GM23338 (cell line): Measurements from ENCODE around the gene FHIT. TPM values are rescaled to one million over a fixed set of nuclear protein-coding genes. Genes with fewer than 3 reads are reported as not detected.

ENCODE experiments used
- ATAC-seq: fragments of 200-7000 bp; cut with Tn5 transposase; 3 replicates; pipeline ENCODE4 v1.9.1; 2020
- DNase-seq: peaks from one replicate; pipeline ENCODE4 v3.0.0-alpha.2; 2015; ENCODE audit warnings: low spot score
- H2AFZ ChIP-seq: fragments of 200-600 bp; sonication (generic); 2 replicates; pipeline ENCODE4 v1.8.0; 2016; ENCODE audit warnings: antibody characterized with exemption, mild to moderate bottlenecking, moderate library complexity
- H3F3A ChIP-seq: fragments of 200-600 bp; sonication (generic); replicated peaks from 2 replicates; pipeline ENCODE4 v1.8.0; 2017; ENCODE audit warnings: antibody characterized with exemption, mixed run types, low read depth
- H3K27ac ChIP-seq: fragments of 200-600 bp; sonication (generic); 2 replicates; pipeline ENCODE4 v1.6.1; 2016; ENCODE audit warnings: low read depth
- H3K27me3 ChIP-seq: fragments of 200-600 bp; sonication (generic); 2 replicates; pipeline ENCODE4 v1.8.0; 2016; ENCODE audit warnings: mild to moderate bottlenecking, mixed run types, moderate library complexity; ENCODE audit not compliant: insufficient read depth
- H3K36me3 ChIP-seq: fragments of 200-600 bp; sonication (generic); 2 replicates; pipeline ENCODE4 v1.8.0; 2016; ENCODE audit warnings: mild to moderate bottlenecking; ENCODE audit not compliant: insufficient read depth
- H3K4me1 ChIP-seq: fragments of 200-600 bp; sonication (generic); 2 replicates; pipeline ENCODE4 v1.8.0; 2016; ENCODE audit warnings: mild to moderate bottlenecking, moderate library complexity; ENCODE audit not compliant: insufficient read depth
- H3K4me2 ChIP-seq: fragments of 200-600 bp; sonication (generic); 2 replicates; pipeline ENCODE4 v1.7.1; 2017; ENCODE audit warnings: mixed run types
- H3K4me3 ChIP-seq: fragments of 200-600 bp; sonication (generic); 2 replicates; pipeline ENCODE4 v1.6.1; 2016; ENCODE audit warnings: mixed run types
- H3K79me2 ChIP-seq: fragments of 200-600 bp; sonication (generic); replicated peaks from 2 replicates; pipeline ENCODE4 v1.8.0; 2017; ENCODE audit warnings: mild to moderate bottlenecking; ENCODE audit not compliant: insufficient read depth
- H3K9me2 ChIP-seq: fragments of 200-600 bp; sonication (generic); 2 replicates; pipeline ENCODE4 v1.8.0; 2017; ENCODE audit not compliant: insufficient read depth
- H4K20me1 ChIP-seq: fragments of 200-600 bp; sonication (generic); replicated peaks from 2 replicates; pipeline ENCODE4 v1.8.0; 2017; ENCODE audit warnings: mild to moderate bottlenecking; ENCODE audit not compliant: insufficient read depth
- H3K27ac Mint-ChIP-seq: 2 replicates; pipeline ENCODE4 v1.8.0; 2020; ENCODE audit warnings: inconsistent platforms, mild to moderate bottlenecking, moderate library complexity, mixed read lengths
- H3K27me3 Mint-ChIP-seq: 3 replicates; pipeline ENCODE4 v1.8.0; 2022; ENCODE audit warnings: low read depth, mild to moderate bottlenecking, moderate library complexity, mixed read lengths, inconsistent platforms; ENCODE audit not compliant: insufficient read depth, poor library complexity
- H3K36me3 Mint-ChIP-seq: 3 replicates; pipeline ENCODE4 v1.8.0; 2021; ENCODE audit warnings: low read depth, mild to moderate bottlenecking, inconsistent platforms, moderate library complexity, mixed read lengths
- H3K4me1 Mint-ChIP-seq: 3 replicates; pipeline ENCODE4 v1.8.0; 2020; ENCODE audit warnings: mild to moderate bottlenecking, inconsistent platforms, mixed read lengths
- H3K4me3 Mint-ChIP-seq: 3 replicates; pipeline ENCODE4 v1.8.0; 2021; ENCODE audit warnings: moderate library complexity, mild to moderate bottlenecking, inconsistent platforms, mixed read lengths
- H3K9me3 Mint-ChIP-seq: 3 replicates; pipeline ENCODE4 v1.8.0; 2020; ENCODE audit warnings: moderate library complexity, mild to moderate bottlenecking, inconsistent platforms, mixed read lengths
- CREB1 ChIP-seq: fragments of 250-450 bp; sonication (Bioruptor Pico); IDR thresholded peaks from 2 replicates; pipeline ENCODE4 v1.5.0; 2020; ENCODE audit warnings: low read depth, mild to moderate bottlenecking, moderate library complexity
- CTCF ChIP-seq, 2 experiments: fragments of 200-600 bp in 1 of 2; sonication (generic) in 1 of 2; conservative IDR thresholded peaks; 2 replicates each; pipeline versions ENCODE4 v1.5.1 to v1.6.1; 2016 to 2017; ENCODE audit warnings: antibody characterized with exemption in 2 of 2, low read depth in 2 of 2, mild to moderate bottlenecking in 2 of 2, moderate library complexity in 1 of 2
- ETS1 ChIP-seq: IDR thresholded peaks from 2 replicates; pipeline ENCODE4 v1.6.1; 2016; ENCODE audit warnings: antibody characterized with exemption
- EZH2 ChIP-seq: fragments of 200-600 bp; sonication (generic); IDR thresholded peaks from one replicate; pipeline ENCODE4 v1.8.0; 2017; ENCODE audit warnings: antibody characterized with exemption, mild to moderate bottlenecking, low read depth; ENCODE audit not compliant: unreplicated experiment
- EZH2phosphoT487 ChIP-seq: fragments of 200-600 bp; sonication (generic); IDR thresholded peaks from one replicate; pipeline ENCODE4 v1.8.1; 2018; ENCODE audit warnings: antibody characterized with exemption; ENCODE audit not compliant: unreplicated experiment
- JUNB ChIP-seq: IDR thresholded peaks from one replicate; pipeline ENCODE4 v1.6.1; 2016; ENCODE audit warnings: antibody characterized with exemption; ENCODE audit not compliant: unreplicated experiment
- NANOG ChIP-seq: IDR thresholded peaks from 2 replicates; pipeline ENCODE4 v1.6.1; 2016; ENCODE audit warnings: antibody characterized with exemption, borderline replicate concordance
- POLR2AphosphoS5 ChIP-seq: IDR thresholded peaks from 2 replicates; pipeline ENCODE4 v1.6.1; 2016; ENCODE audit warnings: antibody characterized with exemption, low read depth
- REST ChIP-seq: IDR thresholded peaks from one replicate; pipeline ENCODE4 v1.6.1; 2018; ENCODE audit warnings: antibody characterized with exemption; ENCODE audit not compliant: unreplicated experiment
- STAT1 ChIP-seq: IDR thresholded peaks from one replicate; pipeline ENCODE4 v1.6.1; 2016; ENCODE audit warnings: antibody characterized with exemption; ENCODE audit not compliant: unreplicated experiment
- ZNF114 ChIP-seq: fragments of 250-450 bp; sonication (Bioruptor Pico); IDR thresholded peaks from 2 replicates; pipeline ENCODE4 v1.5.0; 2020; ENCODE audit warnings: mild to moderate bottlenecking, moderate library complexity
- ZNF331 ChIP-seq: fragments of 250-450 bp; sonication (Bioruptor Pico); IDR thresholded peaks from 2 replicates; pipeline ENCODE4 v1.5.0; 2020; ENCODE audit warnings: low read depth, mild to moderate bottlenecking, moderate library complexity
- polyA plus RNA-seq: library from polyadenylated mRNA; unstranded; fragments of >200 nt; fragmentation: Nextera tagmentation; extraction: Ambion mirVana; gene quantifications from 2 replicates; pipeline ENCODE4 v1.2.1, GENCODE V29; 2016
- total RNA-seq: library from RNA; depleted of rRNA; stranded (reverse); fragments of >200 nt; shearing (Covaris generic); gene quantifications from 2 replicates; pipeline ENCODE4 v1.2.3, GENCODE V29; 2014
- TF ChIP-seq, protein P1 (sequence below): fragments of 250-450 bp; sonication (Bioruptor Pico); IDR thresholded peaks from 2 replicates; pipeline ENCODE4 v1.5.0; 2020; ENCODE audit warnings: mild to moderate bottlenecking, moderate library complexity

FHIT gene
- total and polyA plus RNA-seq, 2 experiments from 2014 or later, result 3.0 to 8.3 TPM

- H3K36me3 Mint-ChIP-seq, result no peaks in the 10 kb centered on the region
These were observed 1457.3 kb downstream of the FHIT start for GRCh38 chr3:59793976-59794375.

More at GRCh38 chr3:59793976-59794375, 1457.3 kb downstream of the FHIT start:
- H3K4me1 ChIP-seq, result no peaks in the 10 kb centered on the region
- TF ChIP-seq POLR2AphosphoS5, result no peak
- no peak for TF ChIP-seq ETS1
- TF ChIP-seq EZH2phosphoT487, result no peak
- TF ChIP-seq CREB1 (CRISPR knock-in tag), result no peak
- no peak for TF ChIP-seq CTCF (conservative IDR thresholded peaks at IDR 0.05; ENCODE audit: low read depth in 2 of 2)
- no peak for TF ChIP-seq REST
- no peak for TF ChIP-seq STAT1
- TF ChIP-seq ZNF114 (CRISPR knock-in tag), result no peak
- TF ChIP-seq JUNB, result no peak
- no peak for TF ChIP-seq NANOG
- TF ChIP-seq, protein P1, sequence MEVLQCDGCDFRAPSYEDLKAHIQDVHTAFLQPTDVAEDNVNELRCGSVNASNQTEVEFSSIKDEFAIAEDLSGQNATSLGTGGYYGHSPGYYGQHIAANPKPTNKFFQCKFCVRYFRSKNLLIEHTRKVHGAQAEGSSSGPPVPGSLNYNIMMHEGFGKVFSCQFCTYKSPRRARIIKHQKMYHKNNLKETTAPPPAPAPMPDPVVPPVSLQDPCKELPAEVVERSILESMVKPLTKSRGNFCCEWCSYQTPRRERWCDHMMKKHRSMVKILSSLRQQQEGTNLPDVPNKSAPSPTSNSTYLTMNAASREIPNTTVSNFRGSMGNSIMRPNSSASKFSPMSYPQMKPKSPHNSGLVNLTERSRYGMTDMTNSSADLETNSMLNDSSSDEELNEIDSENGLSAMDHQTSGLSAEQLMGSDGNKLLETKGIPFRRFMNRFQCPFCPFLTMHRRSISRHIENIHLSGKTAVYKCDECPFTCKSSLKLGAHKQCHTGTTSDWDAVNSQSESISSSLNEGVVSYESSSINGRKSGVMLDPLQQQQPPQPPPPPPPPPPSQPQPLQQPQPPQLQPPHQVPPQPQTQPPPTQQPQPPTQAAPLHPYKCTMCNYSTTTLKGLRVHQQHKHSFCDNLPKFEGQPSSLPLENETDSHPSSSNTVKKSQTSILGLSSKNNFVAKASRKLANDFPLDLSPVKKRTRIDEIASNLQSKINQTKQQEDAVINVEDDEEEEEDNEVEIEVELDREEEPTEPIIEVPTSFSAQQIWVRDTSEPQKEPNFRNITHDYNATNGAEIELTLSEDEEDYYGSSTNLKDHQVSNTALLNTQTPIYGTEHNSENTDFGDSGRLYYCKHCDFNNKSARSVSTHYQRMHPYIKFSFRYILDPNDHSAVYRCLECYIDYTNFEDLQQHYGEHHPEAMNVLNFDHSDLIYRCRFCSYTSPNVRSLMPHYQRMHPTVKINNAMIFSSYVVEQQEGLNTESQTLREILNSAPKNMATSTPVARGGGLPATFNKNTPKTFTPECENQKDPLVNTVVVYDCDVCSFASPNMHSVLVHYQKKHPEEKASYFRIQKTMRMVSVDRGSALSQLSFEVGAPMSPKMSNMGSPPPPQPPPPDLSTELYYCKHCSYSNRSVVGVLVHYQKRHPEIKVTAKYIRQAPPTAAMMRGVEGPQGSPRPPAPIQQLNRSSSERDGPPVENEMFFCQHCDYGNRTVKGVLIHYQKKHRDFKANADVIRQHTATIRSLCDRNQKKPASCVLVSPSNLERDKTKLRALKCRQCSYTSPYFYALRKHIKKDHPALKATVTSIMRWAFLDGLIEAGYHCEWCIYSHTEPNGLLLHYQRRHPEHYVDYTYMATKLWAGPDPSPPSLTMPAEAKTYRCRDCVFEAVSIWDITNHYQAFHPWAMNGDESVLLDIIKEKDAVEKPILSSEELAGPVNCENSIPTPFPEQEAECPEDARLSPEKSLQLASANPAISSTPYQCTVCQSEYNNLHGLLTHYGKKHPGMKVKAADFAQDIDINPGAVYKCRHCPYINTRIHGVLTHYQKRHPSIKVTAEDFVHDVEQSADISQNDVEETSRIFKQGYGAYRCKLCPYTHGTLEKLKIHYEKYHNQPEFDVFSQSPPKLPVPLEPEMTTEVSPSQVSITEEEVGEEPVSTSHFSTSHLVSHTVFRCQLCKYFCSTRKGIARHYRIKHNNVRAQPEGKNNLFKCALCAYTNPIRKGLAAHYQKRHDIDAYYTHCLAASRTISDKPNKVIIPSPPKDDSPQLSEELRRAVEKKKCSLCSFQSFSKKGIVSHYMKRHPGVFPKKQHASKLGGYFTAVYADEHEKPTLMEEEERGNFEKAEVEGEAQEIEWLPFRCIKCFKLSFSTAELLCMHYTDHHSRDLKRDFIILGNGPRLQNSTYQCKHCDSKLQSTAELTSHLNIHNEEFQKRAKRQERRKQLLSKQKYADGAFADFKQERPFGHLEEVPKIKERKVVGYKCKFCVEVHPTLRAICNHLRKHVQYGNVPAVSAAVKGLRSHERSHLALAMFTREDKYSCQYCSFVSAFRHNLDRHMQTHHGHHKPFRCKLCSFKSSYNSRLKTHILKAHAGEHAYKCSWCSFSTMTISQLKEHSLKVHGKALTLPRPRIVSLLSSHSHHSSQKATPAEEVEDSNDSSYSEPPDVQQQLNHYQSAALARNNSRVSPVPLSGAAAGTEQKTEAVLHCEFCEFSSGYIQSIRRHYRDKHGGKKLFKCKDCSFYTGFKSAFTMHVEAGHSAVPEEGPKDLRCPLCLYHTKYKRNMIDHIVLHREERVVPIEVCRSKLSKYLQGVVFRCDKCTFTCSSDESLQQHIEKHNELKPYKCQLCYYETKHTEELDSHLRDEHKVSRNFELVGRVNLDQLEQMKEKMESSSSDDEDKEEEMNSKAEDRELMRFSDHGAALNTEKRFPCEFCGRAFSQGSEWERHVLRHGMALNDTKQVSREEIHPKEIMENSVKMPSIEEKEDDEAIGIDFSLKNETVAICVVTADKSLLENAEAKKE, result no peak
- TF ChIP-seq EZH2, result no peak
- TF ChIP-seq ZNF331 (CRISPR knock-in tag), result no peak
- no peak for DNase-seq
- H3K4me2 ChIP-seq, result no peak overlapping the region
- Mint-ChIP-seq H3K27ac (no peak overlapping the region), H3K4me1 (peaks cover 2% of the 10 kb centered on the region; the same call in 1 of the 3 replicates), H3K4me3 (no peak overlapping the region), H3K27me3 (no peaks in the 10 kb centered on the region), H3K9me3 (no peaks in the 10 kb centered on the region)
- H3K27me3 ChIP-seq, result no peaks in the 10 kb centered on the region
- no peak for ATAC-seq
- no peaks in the 10 kb centered on the region for H4K20me1 ChIP-seq
- H3K36me3 ChIP-seq, result no peaks in the 10 kb centered on the region
- no peak overlapping the region for H3K27ac ChIP-seq
- no peaks in the 10 kb centered on the region for H3F3A ChIP-seq
- no peak overlapping the region for H2AFZ ChIP-seq
- no peaks in the 10 kb centered on the region for H3K79me2 ChIP-seq
- 0 out of 2 replicates have a peak, but pooled peaks cover 10% of the 10 kb centered on the region for H3K9me2 ChIP-seq
- H3K4me3 ChIP-seq, result no peak overlapping the region
